ENCODE data around the gene CD180.

Gene CD180

DNA sequence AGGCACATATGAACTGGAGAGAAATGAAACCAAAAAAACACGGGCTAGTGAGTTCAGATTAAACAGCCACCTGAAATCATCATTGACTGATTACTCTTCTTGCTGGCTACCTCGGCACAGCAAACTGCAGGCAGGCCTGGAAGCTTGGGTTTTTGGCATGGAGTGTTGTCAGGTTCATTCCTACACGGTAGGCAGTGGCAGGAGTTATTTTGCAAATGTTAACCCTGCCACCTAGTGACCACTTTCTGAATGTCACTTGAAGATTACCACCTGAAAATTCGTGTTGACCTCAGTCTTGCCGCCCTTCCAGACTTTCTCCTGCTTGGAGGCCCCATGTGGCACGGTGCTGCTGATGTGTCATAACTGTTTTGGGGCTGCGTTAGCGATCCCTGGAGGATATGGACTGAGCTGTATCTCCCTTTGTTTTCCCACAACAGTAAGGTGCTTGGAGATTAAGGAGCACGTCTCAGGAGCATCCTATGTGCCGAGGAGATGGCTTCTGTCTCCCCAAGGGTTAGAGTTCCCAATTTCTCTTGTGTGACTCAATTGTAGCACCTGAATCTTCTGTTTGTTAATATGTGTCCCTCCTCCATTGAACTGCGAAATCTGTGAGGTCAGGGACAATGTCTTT, 12.7 kb upstream of the CD180 start:
- DNase-seq, result peak; percentile 47 to 83

DNA sequence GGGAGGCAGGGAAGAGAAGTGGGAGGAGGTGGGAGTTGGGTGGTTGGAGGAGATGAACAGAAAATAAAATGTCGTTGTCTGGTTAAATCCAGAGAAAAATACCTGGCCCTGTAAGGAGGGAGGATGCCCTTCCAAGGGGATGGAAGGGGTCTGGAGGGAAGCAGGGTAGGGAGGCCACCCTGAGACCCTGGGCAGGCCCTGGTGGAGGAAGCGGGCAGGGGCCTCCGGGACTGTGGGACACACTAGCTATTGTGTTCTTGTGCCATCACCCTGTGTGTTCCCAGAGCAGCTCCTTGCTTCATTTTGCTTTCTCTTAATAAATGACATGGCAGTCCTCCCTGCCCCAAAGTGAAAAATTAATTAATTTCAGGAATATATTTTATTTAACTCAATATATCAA, 11.8 kb upstream of the CD180 start:
- DNase-seq, result no peak

DNA sequence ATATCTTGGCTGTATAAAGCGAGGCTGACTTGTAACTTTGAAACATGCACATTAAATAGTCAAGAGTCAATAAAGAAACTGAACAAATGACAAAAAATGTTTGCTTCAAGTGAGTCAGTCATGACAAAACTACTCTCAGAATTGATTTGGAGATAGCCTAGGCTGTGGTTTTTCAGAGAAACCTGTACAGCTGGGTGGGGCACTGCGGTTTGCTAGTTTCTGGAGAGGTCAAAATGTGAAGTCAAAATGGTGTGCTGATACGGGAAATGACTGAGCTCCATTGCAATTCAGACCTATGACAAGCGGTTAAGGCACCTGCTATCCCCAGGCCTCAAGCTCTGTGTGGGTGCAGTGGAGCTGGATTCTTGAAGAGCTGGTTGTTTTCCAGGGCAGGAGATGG, 10.3 kb upstream of the CD180 start:
- DNase-seq, result no peak

DNA sequence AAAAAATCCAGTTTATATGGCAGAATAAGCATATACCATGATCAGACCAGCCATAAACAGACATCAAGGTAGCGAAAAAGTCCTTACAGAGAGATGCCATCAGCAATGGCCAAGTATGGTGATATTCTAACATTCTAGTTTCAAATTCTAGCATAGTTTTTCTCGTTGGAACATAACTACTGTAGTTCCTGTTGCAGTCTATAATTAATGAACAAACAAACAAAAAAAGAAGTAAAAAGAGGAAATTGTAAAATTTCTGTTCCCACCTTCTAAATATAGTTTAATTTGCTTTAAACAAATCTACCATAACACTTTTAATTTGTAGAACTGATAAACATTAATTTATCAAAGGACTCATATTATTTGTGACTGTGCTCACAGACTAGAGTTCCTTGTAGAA, 9.9 kb upstream of the CD180 start:
- DNase-seq, result no peak

DNA sequence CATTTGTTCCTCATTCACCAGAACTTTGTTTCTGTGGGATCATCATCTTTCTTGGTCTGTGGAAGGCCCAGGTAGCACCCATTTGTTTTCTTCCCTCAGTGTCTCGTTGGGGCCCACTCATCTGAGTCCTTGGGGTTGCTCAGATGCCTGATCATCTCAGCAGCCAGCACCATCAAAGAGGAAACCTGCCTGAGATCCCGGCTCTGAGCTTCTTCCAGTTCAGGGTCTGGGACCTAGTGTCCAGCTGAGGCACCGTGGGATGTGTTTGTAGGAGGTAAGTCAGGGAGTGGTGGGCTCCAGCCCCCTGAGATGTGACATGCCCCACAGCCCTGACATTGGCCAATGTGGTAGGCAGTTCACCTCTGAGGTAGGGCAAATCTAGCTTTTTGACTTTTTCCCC, 9.4 kb upstream of the CD180 start:
- no peak for DNase-seq

DNA sequence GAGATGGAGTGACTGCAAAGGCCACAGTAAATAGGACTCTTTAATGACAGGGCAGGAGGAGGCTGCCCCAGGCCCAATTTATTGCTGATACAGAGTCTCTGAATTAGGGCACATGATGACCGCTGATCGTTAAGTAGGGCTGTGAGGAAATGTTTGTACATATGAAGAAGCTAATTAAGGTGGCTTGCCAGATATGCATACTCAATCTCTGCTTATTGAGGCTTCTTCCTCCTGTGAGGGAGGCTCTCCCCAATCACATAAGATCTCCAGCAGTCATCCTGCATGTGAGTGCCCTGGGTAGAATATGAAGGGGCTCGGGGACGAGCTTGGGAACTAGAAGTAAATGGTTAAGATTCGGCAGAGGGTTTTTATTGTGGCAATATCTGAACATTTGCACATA, 8.2 kb upstream of the CD180 start:
- DNase-seq, result no peak

DNA sequence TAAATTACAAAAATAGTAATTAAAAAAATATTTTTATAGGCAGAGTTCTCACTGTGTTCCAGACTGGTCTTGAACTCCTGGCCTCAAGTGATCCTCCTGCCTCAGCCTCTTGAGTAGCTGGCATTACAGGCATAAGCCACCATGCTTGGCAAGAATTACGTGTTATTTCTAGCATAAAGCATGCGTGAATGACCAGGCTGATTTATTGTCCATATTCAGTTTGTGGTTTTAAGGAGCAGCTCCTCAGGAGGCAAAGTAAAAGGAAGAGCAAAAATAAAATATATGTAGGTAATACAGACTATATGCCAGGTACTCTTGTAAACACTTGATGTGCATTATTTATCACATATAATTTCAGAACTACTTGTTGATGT, 7.1 kb upstream of the CD180 start:
- no peak for DNase-seq

DNA sequence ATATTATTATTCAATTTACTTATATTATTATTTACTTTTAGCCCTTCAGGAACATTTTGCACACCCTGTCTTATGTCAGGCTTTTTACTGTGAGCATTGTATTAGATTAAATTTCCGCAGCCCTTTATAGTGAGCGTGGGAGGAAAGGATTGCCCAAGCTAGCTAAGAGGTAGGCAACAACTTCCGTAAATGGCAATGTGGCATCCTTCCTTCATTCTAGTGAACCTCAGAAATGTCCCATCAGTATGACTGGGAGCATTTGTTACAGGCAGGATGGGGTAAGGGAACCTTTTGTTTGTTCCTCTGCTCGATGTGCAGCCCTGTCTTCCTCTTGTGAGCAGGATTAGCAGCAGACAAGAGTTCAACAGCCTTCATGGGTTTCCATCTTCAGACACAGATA, 6.2 kb upstream of the CD180 start:
- DNase-seq, result no peak

DNA sequence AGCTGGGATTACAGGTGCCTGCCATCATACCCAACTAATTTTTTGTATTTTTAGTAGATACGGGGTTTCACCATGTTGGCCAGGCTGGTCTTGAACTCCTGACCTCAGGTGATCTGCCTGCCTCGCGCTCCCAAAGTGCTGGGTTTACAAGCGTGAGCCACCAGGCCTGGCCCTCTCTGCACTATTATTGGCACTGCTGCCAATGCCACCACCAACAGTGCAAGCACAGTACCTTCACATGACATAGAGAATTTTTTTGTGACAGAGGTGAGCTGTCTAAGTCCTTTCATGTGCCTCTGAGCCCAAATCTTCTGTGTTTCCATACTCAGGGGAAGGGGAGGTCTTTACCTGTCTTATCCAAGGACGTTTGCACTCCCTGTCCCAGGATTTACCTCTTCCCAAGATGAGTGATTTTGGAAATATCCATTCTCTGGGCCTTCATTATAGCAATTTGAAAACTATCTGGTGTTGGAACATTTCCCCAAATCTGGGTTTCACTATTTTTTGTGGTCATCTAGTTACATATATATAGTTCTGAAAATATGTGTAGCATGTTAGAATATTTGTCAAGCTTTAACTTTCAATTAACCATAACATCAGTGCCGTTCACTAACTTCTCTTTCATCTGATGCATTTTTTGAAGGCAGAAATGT, 5.4 kb upstream of the CD180 start:
- no peak for DNase-seq

DNA sequence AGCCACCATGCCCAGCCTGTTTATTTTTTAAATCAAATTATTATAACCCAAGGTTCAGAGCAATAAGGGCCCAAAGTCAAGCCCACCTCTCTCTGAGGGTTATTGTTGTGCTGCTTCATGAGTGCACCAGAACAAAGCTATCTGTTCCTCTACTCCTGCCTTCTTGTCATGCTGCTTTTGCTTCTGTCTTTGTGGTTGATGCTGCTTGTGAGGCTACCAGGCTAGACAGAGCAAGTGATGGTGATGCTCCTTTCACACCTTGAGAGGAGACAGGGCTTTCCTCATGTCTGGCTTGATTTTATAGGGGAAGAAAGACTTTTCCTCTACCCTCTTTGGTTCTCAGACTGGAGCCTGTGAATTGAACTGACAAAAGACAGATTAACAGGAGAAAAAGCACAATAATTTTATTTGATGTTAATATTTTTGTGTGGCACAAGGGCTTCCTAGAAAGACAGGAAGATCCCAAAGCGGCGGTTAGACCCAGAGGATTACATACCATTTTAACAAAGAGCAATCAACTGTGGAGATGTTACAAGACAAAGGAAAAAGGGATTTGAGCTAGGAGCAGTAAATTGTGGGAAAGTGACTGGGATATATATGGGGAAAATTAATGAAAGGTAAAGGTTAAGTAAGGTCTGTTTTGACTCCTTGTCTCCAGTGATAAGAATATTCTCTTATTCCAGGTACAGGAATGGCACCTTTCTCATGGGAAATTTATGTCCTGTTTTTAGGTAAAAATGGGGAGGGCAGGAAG, 4.4 kb upstream of the CD180 start:
- no peak for DNase-seq

DNA sequence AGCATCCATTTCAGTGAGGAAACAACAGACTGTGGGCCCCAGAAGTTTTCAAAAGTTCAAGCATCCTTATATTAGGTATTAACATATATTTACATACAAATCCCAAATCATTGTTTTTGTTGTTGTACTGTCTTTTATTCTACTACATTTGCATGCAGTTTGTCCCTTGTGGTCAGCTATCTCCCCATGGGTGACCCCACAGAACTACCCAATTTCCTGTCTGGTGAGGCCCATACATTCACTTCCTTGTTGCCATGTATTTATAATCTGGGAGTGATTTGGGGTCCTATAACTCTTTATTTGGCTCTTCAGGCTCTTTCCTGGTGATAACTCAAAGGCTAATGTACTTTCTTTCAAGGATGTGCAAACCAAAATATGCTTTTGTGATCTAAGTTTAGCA, 3.3 kb upstream of the CD180 start:
- no peak for DNase-seq

DNA sequence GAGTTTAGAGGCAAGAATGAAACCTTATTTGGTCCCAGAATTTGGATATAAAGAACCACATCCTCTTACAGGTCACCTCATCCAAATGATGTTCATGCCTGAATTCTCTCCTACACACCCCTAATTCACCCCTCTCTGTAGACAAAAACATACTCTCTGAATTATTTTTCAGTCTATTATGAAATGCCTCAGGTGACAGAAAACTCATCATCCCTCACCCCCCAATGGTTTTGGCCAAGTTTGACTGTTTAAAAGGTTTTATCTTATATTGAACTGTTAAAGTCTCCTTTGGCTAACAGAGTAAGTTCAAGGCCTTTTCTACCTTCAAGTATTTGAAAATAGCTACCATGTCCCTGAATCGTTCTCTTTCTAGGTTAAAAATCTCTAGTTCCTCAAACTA, 2.3 kb upstream of the CD180 start:
- no peak for DNase-seq

DNA sequence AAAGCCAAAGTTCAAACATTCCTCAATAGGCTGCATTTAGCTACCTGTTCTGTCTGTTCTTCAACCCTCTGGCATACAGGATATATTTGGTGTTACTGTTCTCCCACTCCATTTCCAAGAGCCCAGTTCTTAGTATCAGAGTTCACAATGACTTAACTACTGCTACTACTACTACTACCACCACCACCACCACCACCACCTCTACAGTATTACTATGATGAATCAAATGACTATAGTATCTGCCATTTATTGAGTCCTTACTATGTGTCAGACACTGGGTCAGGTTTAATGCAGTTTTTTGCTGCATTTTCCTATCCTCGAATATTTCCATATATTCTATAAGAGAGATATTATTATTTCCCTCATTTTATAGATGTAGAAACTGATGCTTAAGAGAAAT, 937 bp upstream of the CD180 start:
- no peak for DNase-seq

DNA sequence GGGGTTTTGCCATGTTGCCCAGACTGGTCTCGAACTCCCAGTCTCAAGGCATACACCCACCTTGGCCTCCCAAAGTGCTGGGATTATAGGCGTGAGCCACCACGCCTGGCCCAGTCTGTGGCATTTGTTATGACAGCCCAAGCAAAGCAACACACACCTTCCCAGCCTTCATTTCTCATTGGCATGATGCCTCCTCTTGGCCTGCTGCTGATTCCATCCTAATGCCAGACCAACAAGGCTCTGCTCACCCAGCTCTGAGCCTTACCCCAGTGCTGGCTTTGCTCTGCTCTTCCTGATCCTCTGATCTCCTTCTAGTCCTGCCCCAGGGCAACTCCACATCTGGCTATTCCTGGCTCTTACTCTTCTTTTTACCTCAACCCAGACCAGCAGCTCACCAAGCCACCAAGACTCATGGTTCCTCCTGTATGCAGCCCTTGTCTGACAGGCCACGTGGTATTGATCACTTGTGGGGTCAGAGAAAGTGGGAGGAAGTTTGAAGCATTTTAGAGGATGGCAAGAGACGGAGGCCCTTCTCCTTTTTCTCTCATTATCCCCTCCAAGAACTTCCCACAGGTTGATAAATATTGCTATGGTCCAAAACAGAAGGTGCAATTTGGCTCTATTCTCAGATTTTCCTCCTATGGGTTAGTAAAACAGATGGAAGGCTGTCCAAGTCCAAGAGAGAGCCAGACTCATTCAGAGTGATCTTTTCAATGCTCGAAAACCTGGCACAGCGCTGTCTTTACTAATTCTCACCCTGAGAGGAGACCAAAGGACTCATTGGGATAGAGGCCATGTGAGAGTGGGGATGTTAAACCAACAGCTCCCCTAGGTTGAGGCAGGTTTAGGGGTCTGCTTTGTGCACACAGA, 958 bp downstream of the CD180 start:
- no peak for DNase-seq

DNA sequence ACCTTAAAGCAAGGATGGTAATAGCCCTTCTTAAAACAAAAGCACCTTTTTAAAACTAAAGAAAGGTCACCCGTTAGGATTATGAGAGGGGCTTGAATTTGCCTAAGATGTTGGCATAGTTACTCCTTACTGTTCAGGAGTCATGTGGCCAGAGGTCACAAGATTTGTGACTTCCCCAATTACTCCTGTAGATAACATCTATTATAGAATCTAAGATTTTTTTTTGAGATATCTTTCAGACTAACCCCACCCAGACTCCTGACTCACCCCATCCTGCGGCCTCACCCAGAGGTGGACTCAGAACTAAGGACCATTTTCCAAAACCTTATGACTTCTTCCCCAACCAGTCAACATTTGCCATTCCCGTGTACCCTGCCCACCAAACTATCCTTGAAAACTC, 2.4 kb downstream of the CD180 start:
- no peak for DNase-seq

DNA sequence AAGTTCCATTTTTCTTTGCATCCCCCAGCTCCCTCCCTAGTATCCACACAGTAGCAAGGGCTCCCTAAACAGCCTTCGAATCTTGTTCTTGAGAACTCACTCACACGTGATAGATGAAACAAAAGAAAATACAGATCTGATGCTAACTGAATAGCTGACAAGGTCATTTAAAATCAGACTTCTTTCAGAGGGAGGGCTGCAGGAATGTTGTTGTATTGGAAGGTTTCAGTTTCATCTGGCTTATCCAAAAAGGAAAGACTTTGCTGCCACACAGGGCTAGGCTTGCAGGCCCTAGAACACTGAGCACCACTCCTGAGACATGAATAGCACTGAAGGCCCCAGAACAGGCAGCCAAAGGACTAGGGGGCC, 3.2 kb downstream of the CD180 start:
- DNase-seq, result no peak

DNA sequence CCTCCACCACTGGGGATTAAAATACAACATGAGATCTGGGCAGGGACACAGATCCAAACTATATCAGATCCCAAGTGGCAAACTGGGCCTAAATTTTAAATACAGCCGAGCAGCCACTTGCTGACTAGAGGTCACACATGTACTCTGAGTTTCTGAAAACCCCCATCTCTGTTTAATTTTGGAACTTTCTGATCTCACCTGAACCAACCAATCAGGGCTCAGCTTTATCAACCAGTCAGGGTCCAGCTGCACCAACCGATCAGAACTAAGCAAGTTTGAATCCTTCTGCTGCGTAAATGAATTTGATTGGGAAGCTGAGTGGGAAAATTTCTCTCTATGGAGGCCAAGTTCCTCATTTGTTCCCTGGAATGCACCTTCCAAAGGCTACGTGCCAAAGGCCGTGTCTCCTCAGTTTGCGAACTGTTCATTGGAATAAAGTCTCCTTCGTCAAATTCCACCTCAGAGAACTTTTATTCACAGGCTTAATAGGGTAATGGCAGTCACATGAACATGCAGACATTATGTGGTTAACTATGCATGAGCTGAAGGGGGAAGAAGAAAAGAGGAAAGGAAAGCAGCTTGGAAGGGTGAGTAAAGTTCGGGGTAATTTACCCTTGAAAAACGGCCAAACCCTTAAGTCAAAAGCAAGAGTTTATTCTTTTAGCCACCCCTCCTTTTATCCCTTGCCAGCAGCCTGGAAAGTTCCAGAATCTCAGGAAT, 3.7 kb downstream of the CD180 start:
- DNase-seq, result no peak

DNA sequence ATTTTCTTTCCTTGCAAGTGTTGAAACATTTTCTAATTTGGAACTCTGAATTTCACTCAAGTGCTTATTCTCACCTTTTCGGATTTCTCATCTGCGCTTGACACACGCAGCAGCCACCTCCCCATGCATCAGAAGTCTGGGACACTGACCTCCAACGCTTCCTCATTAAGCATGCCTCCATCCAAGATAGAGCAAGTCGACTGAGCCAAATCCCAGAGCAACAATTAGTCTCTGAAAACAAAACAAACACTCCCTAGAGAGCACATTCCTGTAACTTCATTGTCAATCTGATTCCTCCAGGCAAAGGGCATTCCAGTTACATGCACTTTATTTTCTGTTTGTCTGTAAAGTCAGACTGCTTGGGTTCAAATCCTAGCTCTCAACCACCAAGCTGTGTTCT, 5.7 kb downstream of the CD180 start:
- DNase-seq, result no peak

DNA sequence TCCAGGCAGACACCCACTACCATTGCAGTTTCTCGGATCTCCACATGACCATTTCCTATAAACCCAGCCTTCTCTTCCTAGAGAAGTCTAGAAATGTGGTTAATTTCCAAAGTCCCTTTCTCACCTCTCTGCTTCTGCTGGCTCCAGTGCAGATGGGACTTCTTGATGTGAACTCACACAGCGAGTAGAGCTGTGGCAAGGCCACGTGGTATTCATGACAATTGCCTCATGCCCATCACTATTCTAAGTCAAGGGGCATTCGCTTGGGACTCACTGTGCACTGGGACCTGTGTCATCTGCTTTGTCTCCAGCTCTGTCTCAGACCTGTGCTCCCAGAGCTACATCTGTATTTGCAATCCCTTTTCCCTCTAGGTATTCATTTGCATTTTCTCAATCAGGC, 6.2 kb downstream of the CD180 start:
- DNase-seq, result no peak

DNA sequence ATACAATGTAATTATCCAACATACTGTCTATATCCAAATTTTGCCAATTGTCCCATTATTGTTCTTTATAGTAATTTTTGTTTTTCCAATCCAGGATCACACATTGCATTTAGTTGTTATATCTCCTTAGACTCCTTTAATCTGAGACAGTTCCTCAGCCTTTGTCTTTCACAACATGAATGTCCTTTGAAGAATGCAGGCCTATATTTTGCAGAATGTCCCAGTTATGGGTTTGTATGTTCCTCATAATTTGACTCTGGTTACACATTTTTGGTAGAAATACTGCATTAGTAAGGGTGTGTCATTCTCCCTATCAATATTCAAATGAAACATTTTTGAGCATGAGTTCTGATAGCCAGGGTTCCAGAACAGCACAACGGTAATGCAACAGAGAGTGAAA, 6.7 kb downstream of the CD180 start:
- no peak for DNase-seq

DNA sequence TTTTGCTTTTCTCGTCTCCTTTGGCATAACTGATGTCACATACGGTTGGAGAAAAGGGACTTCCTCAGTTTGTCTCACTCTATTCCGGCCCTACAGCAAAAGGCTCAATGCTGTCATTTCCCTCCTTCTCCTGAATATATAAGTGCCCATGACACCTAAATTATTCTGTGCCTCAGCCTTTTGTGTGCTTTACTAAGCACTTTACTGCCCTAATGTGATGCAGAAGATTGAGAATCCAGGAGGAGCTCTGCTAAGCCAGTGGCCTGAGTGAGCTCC, 7.6 kb downstream of the CD180 start:
- no peak for DNase-seq

DNA sequence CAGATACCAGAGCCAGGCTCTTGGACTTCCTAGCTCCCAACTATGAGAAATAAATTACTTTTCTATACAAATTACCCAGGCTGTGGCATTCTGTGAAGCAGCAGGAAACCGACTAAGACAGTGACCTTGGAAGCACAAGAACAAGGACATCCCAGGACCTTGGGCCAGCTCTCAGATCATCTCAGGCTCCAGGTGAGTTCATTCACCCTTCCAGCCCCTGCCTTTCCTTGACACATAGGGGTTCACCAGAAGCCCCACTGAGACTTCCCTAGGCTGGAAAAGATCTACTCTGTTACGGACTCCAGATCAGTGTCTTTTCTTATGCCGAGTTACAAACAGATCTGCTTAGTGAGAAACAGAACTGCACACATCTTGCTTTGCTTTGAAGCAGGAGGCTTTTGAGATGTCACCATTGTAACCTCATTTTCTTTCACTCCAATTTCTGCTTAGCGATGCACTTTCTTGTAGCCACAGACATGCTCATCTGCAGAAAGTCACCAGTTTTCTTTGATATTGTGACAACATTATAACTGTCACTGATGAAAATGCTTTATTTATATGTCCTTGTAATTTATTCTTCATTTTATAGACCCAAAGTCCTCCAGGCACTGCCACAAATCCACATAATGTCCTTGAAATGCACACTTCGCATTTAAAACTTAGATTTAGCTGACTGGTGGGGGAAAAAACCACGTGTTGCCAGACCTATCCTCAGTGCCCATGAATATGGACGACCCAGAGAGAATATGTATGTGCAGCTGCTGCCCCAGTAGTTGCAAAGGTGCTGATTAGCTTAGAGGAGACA, 8.1 kb downstream of the CD180 start:
- no peak for DNase-seq
